WTC11 (cell line): Measurements from ENCODE around the gene GPC1. TPM values are rescaled to one million over a fixed set of nuclear protein-coding genes. Genes with fewer than 3 reads are reported as not detected.

Source experiments
- ATAC-seq: fragments of 200-7000 bp; cut with Tn5 transposase; 2 replicates; pipeline ENCODE4 v1.10.0; 2021; ENCODE audit warnings: mild to moderate bottlenecking, moderate library complexity
- CTCF ChIA-PET: fragments of 300-600 bp; sonication (Branson Sonifier 250); formaldehyde crosslinking; loops from one replicate; lab custom pipeline; 2021; ENCODE audit warnings: antibody characterized with exemption; lab: Charles Lee
- POLR2A ChIA-PET: fragments of 350-600 bp; sonication (Branson Sonifier 250); formaldehyde crosslinking; loops from one replicate; lab custom pipeline; 2021; ENCODE audit warnings: antibody characterized with exemption; lab: Charles Lee
- DNase-seq: peaks from one replicate; pipeline ENCODE4 v3.0.0; 2021; ENCODE audit warnings: low spot score
- H3K27ac Mint-ChIP-seq: 2 replicates; pipeline ENCODE4 v1.8.0; 2021; ENCODE audit warnings: mixed read lengths
- H3K27me3 Mint-ChIP-seq: 2 replicates; pipeline ENCODE4 v1.8.0; 2021; ENCODE audit warnings: low read depth, mild to moderate bottlenecking, moderate library complexity, mixed read lengths
- H3K36me3 Mint-ChIP-seq: 2 replicates; pipeline ENCODE4 v1.8.0; 2021; ENCODE audit warnings: mixed read lengths
- H3K4me1 Mint-ChIP-seq: 2 replicates; pipeline ENCODE4 v1.8.0; 2022; ENCODE audit warnings: mixed read lengths
- H3K4me3 Mint-ChIP-seq: 2 replicates; pipeline ENCODE4 v1.8.0; 2021; ENCODE audit warnings: mild to moderate bottlenecking, moderate library complexity, mixed read lengths
- H3K9me3 Mint-ChIP-seq: 2 replicates; pipeline ENCODE4 v1.8.0; 2021; ENCODE audit warnings: mixed read lengths
- CREB1 ChIP-seq: sonication (generic); formaldehyde crosslinking; IDR thresholded peaks from 2 replicates; pipeline ENCODE4 v1.8.0; 2023; ENCODE audit warnings: mild to moderate bottlenecking, missing genetic modification reagents
- CREM ChIP-seq: sonication (generic); formaldehyde crosslinking; IDR thresholded peaks from 2 replicates; pipeline ENCODE4 v1.8.1; 2022; ENCODE audit warnings: mild to moderate bottlenecking, missing genetic modification reagents, moderate library complexity
- FOXJ3 ChIP-seq: sonication (generic); formaldehyde crosslinking; IDR thresholded peaks from 2 replicates; pipeline ENCODE4 v1.9.0; 2021; ENCODE audit warnings: missing genetic modification reagents, mild to moderate bottlenecking, borderline replicate concordance
- FOXK1 ChIP-seq: sonication (generic); formaldehyde crosslinking; IDR thresholded peaks from 2 replicates; pipeline ENCODE4 v1.8.0; 2022; ENCODE audit warnings: mild to moderate bottlenecking, moderate library complexity, missing genetic modification reagents
- GABPB1 ChIP-seq: sonication (generic); formaldehyde crosslinking; IDR thresholded peaks from 2 replicates; pipeline ENCODE4 v1.8.1; 2023; ENCODE audit warnings: mild to moderate bottlenecking, missing genetic modification reagents
- GRHL2 ChIP-seq: fragments of 250-450 bp; sonication (Bioruptor Pico); IDR thresholded peaks from 2 replicates; pipeline ENCODE4 v1.8.0; 2022; ENCODE audit warnings: mild to moderate bottlenecking, moderate library complexity; ENCODE audit not compliant: insufficient replicate concordance, severe bottlenecking
- KAT7 ChIP-seq: sonication (generic); formaldehyde crosslinking; IDR thresholded peaks from 2 replicates; pipeline ENCODE4 v1.8.1; 2023; ENCODE audit warnings: missing genetic modification reagents, mild to moderate bottlenecking, borderline replicate concordance
- MXD4 ChIP-seq: fragments of 250-450 bp; sonication (Bioruptor Pico); IDR thresholded peaks from 2 replicates; pipeline ENCODE4 v1.8.0; 2021; ENCODE audit warnings: mild to moderate bottlenecking, moderate library complexity, borderline replicate concordance
- NR1H2 ChIP-seq: sonication (generic); formaldehyde crosslinking; IDR thresholded peaks from 2 replicates; pipeline ENCODE4 v1.9.0; 2021; ENCODE audit warnings: mild to moderate bottlenecking, moderate library complexity, missing genetic modification reagents
- NR2C2 ChIP-seq: sonication (generic); formaldehyde crosslinking; IDR thresholded peaks from 2 replicates; pipeline ENCODE4 v1.8.0; 2022; ENCODE audit warnings: mild to moderate bottlenecking, missing genetic modification reagents
- NR3C1 ChIP-seq: sonication (generic); formaldehyde crosslinking; conservative IDR thresholded peaks from 2 replicates; pipeline ENCODE4 v1.8.1; 2023; ENCODE audit warnings: low read depth, mild to moderate bottlenecking, missing genetic modification reagents
- RORB ChIP-seq: fragments of 250-450 bp; sonication (Bioruptor Pico); IDR thresholded peaks from 2 replicates; pipeline ENCODE4 v1.9.0; 2021; ENCODE audit warnings: mild to moderate bottlenecking
- TEAD4 ChIP-seq: sonication (generic); formaldehyde crosslinking; IDR thresholded peaks from 2 replicates; pipeline ENCODE4 v1.8.0; 2022; ENCODE audit warnings: mild to moderate bottlenecking, missing genetic modification reagents
- TP53 ChIP-seq: sonication (generic); formaldehyde crosslinking; IDR thresholded peaks from 2 replicates; pipeline ENCODE4 v1.8.1; 2023; ENCODE audit warnings: mild to moderate bottlenecking, missing genetic modification reagents
- ZNF232 ChIP-seq: sonication (generic); formaldehyde crosslinking; IDR thresholded peaks from 2 replicates; pipeline ENCODE4 v1.8.0; 2022; ENCODE audit warnings: mild to moderate bottlenecking, missing genetic modification reagents
- ZNF317 ChIP-seq: sonication (generic); formaldehyde crosslinking; IDR thresholded peaks from 2 replicates; pipeline ENCODE4 v1.8.1; 2023; ENCODE audit warnings: low read depth, mild to moderate bottlenecking, moderate library complexity, missing genetic modification reagents, borderline replicate concordance
- ZNF423 ChIP-seq: fragments of 250-450 bp; sonication (Bioruptor Pico); IDR thresholded peaks from 2 replicates; pipeline ENCODE4 v2.1.2; 2022; ENCODE audit warnings: mild to moderate bottlenecking, moderate library complexity
- total RNA-seq: library from RNA; stranded (reverse); gene quantifications from 3 replicates; pipeline ENCODE4 v1.2.3, GENCODE V29; 2021
- TF ChIP-seq, protein P1 (sequence below): sonication (generic); formaldehyde crosslinking; IDR thresholded peaks from 2 replicates; pipeline ENCODE4 v1.8.0; 2022; ENCODE audit warnings: mild to moderate bottlenecking, missing genetic modification reagents
- TF ChIP-seq, protein P2 (sequence below): sonication (generic); formaldehyde crosslinking; IDR thresholded peaks from 2 replicates; pipeline ENCODE4 v1.8.1; 2022; ENCODE audit warnings: low read depth, mild to moderate bottlenecking, moderate library complexity, missing genetic modification reagents, borderline replicate concordance
- TF ChIP-seq, protein P3 (sequence below): fragments of 250-450 bp; sonication (Bioruptor Pico); IDR thresholded peaks from 2 replicates; pipeline ENCODE4 v2.1.2; 2022; ENCODE audit warnings: mild to moderate bottlenecking, moderate library complexity
- TF ChIP-seq, protein P4 (sequence below): sonication (generic); formaldehyde crosslinking; IDR thresholded peaks from 2 replicates; pipeline ENCODE4 v1.8.1; 2022; ENCODE audit warnings: mild to moderate bottlenecking, moderate library complexity, missing genetic modification reagents
- TF ChIP-seq, protein P5 (sequence below): sonication (generic); formaldehyde crosslinking; IDR thresholded peaks from 2 replicates; pipeline ENCODE4 v1.8.0; 2023; ENCODE audit warnings: mild to moderate bottlenecking, missing genetic modification reagents
- TF ChIP-seq, protein P6 (sequence below): fragments of 200-600 bp; IDR thresholded peaks from 2 replicates; pipeline ENCODE4 v1.8.0; 2022; ENCODE audit warnings: antibody characterized with exemption
- TF ChIP-seq, protein P7 (sequence below): sonication (generic); formaldehyde crosslinking; IDR thresholded peaks from 2 replicates; pipeline ENCODE4 v1.8.1; 2023; ENCODE audit warnings: mild to moderate bottlenecking, missing genetic modification reagents, moderate library complexity

The GPC1 gene
- total RNA-seq, 1 experiment from 2014 or later, result 41.5 TPM

DNA sequence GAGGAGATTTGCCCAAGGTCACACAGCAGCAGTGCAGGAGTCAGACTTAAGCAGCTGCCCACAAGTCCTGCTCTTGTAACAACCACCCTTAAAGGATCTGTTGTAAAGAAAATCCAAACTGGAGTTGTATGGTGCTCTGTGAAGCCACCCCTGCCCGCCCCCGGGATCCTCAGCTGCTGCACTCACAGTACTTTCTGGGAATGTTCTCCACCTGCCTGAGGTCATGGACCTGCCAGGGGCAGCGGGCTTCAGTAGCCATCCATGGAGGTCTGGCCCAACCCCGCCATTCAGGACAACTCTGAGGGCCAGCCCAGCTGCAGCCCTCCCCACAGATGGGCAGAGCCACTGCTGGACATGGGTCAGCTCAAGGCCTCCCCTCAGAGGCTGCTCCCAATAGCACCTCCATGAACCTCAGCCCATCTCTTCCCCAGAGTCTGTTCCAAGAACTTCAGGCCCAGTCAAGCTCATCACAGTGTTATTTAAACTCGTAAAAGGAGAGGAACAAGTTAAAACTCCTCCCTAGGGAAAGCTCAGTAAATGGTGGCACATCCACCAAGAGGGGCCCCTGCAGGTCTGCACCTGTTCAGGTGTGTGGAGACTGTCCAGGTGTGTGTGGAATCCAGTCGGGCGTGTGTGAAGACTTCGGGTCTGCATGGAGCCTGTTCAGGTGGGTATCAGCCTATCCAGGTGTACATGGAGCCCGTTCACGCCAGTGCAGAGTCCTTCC lies 39.4 kb upstream of the GPC1 start:
- H3K4me3 Mint-ChIP-seq, result no peak overlapping the region
- ATAC-seq, result no peak
- POLR2A ChIA-PET, result interaction anchor here (0.7 kb wide), 1 partner anchor 201 kb away, joined by 3 read pairs; no protein-coding TSS in a partner anchor

DNA sequence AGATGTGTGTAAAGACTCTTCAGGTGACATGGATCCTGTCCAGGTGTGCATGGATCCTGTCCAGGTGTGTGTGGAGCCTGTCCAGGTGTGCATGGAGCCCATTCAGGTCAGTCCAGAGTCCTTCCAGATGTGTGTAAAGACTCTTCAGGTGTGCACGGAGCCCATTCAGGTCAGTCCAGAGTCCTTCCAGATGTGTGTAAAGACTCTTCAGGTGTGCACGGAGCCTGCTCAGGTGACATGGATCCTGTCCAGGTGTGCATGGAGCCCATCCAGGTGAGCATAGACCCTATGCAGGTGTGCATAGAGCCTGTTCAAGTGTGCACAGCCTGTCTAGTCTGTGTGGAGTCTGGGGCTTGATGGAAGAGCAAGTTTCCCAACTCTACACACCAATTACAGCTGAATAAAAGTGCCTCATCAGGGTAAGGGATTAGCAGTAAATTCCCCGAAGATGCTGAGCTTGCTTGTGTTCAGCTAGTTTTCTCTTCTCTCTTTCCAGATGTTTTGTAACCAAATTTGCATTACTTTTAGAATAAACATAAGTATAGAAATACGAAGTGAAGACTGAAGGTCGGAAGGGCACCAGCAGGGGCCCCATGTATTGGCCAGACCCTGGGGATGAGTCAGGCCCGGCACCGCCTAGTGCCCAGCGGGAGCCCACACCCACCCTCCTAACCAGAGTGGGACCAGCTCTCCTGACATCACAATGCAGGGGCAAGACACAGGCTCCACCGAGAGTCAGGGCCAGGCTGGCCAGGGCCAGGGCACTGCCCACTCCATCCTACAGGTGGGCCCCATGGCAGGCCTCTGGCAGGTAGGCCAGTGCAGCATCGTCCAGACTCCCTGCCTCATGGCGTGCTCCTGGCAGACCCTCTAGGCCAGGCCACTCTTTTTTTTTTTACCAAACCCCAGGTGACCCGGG lies 38.6 kb upstream of the GPC1 start:
- ChIA-PET CTCF (interaction anchor here (0.6 kb wide), 1 partner anchor 10 kb away, joined by 5 read pairs; no protein-coding TSS in a partner anchor), POLR2A (no interaction called here)
- ATAC-seq (no peak), DNase-seq (no peak)
- Mint-ChIP-seq H3K27ac (no peak overlapping the region), H3K4me1 (peaks cover 10% of the 10 kb centered on the region), H3K27me3 (no peaks in the 10 kb centered on the region), H3K9me3 (no peaks in the 10 kb centered on the region), H3K36me3 (no peaks in the 10 kb centered on the region), H3K4me3 (no peak overlapping the region)
- TF ChIP-seq, protein P1, sequence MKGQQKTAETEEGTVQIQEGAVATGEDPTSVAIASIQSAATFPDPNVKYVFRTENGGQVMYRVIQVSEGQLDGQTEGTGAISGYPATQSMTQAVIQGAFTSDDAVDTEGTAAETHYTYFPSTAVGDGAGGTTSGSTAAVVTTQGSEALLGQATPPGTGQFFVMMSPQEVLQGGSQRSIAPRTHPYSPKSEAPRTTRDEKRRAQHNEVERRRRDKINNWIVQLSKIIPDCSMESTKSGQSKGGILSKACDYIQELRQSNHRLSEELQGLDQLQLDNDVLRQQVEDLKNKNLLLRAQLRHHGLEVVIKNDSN (CRISPR knock-in tag), result no peak
- no peak for TF ChIP-seq NR1H2 (CRISPR knock-in tag)
- TF ChIP-seq NR2C2 (CRISPR knock-in tag), result no peak
- TF ChIP-seq KAT7 (CRISPR knock-in tag), result no peak
- TF ChIP-seq, protein P2, sequence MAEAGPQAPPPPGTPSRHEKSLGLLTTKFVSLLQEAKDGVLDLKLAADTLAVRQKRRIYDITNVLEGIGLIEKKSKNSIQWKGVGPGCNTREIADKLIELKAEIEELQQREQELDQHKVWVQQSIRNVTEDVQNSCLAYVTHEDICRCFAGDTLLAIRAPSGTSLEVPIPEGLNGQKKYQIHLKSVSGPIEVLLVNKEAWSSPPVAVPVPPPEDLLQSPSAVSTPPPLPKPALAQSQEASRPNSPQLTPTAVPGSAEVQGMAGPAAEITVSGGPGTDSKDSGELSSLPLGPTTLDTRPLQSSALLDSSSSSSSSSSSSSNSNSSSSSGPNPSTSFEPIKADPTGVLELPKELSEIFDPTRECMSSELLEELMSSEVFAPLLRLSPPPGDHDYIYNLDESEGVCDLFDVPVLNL (CRISPR knock-in tag), result no peak
- TF ChIP-seq ZNF232 (CRISPR knock-in tag), result no peak
- TF ChIP-seq CREB1 (CRISPR knock-in tag), result no peak
- no peak for TF ChIP-seq FOXK1
- TF ChIP-seq, protein P3, sequence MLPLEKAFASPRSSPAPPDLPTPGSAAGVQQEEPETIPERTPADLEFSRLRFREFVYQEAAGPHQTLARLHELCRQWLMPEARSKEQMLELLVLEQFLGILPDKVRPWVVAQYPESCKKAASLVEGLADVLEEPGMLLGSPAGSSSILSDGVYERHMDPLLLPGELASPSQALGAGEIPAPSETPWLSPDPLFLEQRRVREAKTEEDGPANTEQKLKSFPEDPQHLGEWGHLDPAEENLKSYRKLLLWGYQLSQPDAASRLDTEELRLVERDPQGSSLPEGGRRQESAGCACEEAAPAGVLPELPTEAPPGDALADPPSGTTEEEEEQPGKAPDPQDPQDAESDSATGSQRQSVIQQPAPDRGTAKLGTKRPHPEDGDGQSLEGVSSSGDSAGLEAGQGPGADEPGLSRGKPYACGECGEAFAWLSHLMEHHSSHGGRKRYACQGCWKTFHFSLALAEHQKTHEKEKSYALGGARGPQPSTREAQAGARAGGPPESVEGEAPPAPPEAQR (CRISPR knock-in tag), result no peak
- TF ChIP-seq CREM, result no peak
- no peak for TF ChIP-seq ZNF423 (CRISPR knock-in tag)
- TF ChIP-seq ZNF317 (CRISPR knock-in tag), result no peak
- TF ChIP-seq TP53 (CRISPR knock-in tag), result no peak

More for the DNA sequence above, 39.4 kb upstream of the GPC1 start:
- TF ChIP-seq, protein P4, sequence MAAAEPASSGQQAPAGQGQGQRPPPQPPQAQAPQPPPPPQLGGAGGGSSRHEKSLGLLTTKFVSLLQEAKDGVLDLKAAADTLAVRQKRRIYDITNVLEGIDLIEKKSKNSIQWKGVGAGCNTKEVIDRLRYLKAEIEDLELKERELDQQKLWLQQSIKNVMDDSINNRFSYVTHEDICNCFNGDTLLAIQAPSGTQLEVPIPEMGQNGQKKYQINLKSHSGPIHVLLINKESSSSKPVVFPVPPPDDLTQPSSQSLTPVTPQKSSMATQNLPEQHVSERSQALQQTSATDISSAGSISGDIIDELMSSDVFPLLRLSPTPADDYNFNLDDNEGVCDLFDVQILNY (CRISPR knock-in tag), result no peak
- TF ChIP-seq RORB (CRISPR knock-in tag) (no peak), GABPB1 (CRISPR knock-in tag) (no peak), FOXJ3 (CRISPR knock-in tag) (no peak), MXD4 (CRISPR knock-in tag) (no peak), NR2C2 (CRISPR knock-in tag) (no peak), NR3C1 (CRISPR knock-in tag) (no peak), GRHL2 (CRISPR knock-in tag) (no peak), CREM (no peak), TEAD4 (no peak)
- TF ChIP-seq, protein P5, sequence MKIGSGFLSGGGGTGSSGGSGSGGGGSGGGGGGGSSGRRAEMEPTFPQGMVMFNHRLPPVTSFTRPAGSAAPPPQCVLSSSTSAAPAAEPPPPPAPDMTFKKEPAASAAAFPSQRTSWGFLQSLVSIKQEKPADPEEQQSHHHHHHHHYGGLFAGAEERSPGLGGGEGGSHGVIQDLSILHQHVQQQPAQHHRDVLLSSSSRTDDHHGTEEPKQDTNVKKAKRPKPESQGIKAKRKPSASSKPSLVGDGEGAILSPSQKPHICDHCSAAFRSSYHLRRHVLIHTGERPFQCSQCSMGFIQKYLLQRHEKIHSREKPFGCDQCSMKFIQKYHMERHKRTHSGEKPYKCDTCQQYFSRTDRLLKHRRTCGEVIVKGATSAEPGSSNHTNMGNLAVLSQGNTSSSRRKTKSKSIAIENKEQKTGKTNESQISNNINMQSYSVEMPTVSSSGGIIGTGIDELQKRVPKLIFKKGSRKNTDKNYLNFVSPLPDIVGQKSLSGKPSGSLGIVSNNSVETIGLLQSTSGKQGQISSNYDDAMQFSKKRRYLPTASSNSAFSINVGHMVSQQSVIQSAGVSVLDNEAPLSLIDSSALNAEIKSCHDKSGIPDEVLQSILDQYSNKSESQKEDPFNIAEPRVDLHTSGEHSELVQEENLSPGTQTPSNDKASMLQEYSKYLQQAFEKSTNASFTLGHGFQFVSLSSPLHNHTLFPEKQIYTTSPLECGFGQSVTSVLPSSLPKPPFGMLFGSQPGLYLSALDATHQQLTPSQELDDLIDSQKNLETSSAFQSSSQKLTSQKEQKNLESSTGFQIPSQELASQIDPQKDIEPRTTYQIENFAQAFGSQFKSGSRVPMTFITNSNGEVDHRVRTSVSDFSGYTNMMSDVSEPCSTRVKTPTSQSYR, result no peak
- TF ChIP-seq, protein P6, sequence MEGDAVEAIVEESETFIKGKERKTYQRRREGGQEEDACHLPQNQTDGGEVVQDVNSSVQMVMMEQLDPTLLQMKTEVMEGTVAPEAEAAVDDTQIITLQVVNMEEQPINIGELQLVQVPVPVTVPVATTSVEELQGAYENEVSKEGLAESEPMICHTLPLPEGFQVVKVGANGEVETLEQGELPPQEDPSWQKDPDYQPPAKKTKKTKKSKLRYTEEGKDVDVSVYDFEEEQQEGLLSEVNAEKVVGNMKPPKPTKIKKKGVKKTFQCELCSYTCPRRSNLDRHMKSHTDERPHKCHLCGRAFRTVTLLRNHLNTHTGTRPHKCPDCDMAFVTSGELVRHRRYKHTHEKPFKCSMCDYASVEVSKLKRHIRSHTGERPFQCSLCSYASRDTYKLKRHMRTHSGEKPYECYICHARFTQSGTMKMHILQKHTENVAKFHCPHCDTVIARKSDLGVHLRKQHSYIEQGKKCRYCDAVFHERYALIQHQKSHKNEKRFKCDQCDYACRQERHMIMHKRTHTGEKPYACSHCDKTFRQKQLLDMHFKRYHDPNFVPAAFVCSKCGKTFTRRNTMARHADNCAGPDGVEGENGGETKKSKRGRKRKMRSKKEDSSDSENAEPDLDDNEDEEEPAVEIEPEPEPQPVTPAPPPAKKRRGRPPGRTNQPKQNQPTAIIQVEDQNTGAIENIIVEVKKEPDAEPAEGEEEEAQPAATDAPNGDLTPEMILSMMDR, result no peak
- TF ChIP-seq, protein P7, sequence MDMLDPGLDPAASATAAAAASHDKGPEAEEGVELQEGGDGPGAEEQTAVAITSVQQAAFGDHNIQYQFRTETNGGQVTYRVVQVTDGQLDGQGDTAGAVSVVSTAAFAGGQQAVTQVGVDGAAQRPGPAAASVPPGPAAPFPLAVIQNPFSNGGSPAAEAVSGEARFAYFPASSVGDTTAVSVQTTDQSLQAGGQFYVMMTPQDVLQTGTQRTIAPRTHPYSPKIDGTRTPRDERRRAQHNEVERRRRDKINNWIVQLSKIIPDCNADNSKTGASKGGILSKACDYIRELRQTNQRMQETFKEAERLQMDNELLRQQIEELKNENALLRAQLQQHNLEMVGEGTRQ, result no peak
- DNase-seq, result no peak
- Mint-ChIP-seq H3K36me3 (no peaks in the 10 kb centered on the region), H3K4me1 (peaks cover 10% of the 10 kb centered on the region), H3K27me3 (no peaks in the 10 kb centered on the region), H3K27ac (no peak overlapping the region), H3K9me3 (no peaks in the 10 kb centered on the region)
- CTCF ChIA-PET, result no interaction called here
